Stimulated activated CD4-positive, alpha-beta T cell treated with anti-CD3 and anti-CD28 coated beads, Interleukin-12 subunit alpha, Interleukin-12 subunit beta, amount 100 ng/mL, for 24 hours (primary cell): Measurements from ENCODE around the gene ABCG1.

Experiments used
- DNase-seq, 2 experiments: peaks; one replicate each; pipeline ENCODE4 v3.0.0-alpha.2; 2020; ENCODE audit warnings: low read depth in 2 of 2

ABCG1 gene

DNA sequence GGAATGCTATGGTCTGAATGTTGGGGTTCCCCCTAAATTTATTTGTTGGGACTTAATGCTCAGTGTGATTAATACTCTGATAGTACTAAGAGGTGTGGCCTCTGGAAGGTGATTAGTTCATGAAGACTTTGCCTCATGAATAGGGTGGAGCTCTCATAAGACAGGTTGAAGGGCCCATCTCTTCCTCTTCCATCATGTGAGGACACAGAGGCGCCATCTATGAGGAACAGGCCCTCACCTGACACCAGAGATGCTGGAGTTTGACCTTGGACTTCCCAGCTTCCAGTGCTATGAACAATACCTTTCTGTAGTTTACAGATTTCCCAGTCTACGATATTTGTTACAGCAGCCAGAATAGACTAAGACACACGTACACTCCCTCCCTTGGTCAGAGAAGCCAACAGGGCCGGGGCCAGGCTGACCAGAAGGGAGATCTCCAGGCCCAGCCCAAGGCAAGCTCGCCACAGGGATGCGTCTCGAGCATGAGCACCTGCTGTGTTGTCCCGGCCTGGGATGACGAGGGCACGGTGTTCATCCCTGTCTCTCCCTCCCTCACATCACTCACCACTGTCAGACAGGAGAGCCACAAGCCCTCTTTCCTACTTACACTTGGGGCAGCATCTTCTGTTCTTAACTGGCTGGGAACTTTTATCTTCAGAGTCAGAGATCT, 4.7 kb upstream of the ABCG1 start:
- DNase-seq, result no peak

GRCh38 chr21:42214921-42215320, 4.0 kb upstream of the ABCG1 start:
- no peak for DNase-seq

GRCh38 chr21:42215942-42216725, 2.8 kb upstream of the ABCG1 start:
- no peak for DNase-seq

GRCh38 chr21:42216726-42217572, 2.0 kb upstream of the ABCG1 start:
- DNase-seq, result no peak

- DNase-seq, result no peak
These were observed 732 bp downstream of the ABCG1 start for GRCh38 chr21:42219606-42220137.

- DNase-seq, result peak in 1 of 2 experiments; percentile 42
These were observed 1.3 kb downstream of the ABCG1 start for GRCh38 chr21:42220138-42220701.

GRCh38 chr21:42221581-42222345, 2.8 kb downstream of the ABCG1 start:
- no peak for DNase-seq

GRCh38 chr21:42222386-42222785, 3.4 kb downstream of the ABCG1 start:
- no peak for DNase-seq

DNA sequence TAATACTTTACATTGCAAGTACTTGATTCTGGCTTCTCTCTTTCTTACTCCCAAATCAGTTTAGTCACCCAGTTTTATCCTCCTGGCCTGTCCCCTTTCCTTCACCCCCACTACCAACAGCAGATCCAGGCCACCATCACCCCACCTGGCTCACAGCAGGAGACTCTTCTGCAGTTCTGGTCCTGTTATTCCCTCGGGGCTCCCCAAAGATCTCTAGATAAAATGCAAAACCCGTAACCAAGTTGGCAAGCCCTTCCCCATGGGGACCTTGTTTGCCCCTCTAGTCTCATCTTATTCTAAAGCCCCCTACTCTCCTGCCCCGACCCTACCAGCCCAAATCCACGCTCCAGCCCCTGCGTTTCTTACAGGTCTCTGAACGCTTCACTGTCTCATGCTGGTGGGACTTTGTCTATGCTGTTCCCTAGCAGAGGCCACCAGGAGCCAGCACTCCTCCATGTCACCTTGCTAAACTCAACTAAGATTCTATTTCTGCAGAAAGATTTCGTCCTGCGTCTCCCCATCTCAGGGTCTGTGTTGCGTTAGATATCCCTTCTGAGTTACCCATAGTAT, 4.0 kb downstream of the ABCG1 start:
- DNase-seq, result no peak

DNA sequence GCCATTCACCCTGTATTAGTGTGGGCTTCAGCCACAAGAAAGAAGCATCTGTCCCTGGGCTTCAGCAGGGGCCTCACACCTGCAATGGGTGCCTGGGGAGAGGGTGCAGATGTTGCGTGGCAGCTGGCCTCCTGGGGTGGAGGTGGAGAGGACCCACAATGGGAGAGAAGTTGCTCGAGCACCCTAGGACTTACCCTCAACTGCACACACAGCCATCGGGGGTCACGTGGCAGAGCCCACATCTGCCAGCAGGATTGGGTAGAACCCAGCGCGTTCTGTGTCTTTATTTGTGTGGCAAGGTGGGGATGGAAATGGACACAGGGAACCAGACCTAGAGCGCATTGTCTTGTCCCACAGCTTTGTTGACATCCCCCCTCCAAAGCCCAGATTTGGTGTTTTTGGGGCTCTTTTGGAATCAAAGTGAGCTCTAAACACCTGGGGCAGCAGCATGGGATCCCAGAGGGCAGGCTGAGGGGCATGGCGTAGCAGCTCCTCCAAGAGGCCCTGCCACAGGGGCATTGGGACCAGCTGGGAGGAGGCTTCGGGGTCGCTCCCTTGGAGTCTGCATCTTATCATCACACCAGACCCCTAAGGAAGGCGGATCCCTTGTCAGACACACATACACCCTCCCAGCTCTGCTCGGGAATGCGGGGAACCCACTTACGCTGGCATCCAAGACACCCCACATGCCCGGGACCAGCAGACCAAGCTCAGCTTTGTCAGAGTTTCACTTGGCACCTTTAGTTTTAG, 5.1 kb downstream of the ABCG1 start:
- DNase-seq, result no peak

GRCh38 chr21:42225042-42225441, 6.1 kb downstream of the ABCG1 start:
- no peak for DNase-seq

GRCh38 chr21:42225571-42226155, 6.7 kb downstream of the ABCG1 start:
- no peak for DNase-seq

- no peak for DNase-seq
These were observed 7.7 kb downstream of the ABCG1 start for GRCh38 chr21:42226626-42227025.

DNA sequence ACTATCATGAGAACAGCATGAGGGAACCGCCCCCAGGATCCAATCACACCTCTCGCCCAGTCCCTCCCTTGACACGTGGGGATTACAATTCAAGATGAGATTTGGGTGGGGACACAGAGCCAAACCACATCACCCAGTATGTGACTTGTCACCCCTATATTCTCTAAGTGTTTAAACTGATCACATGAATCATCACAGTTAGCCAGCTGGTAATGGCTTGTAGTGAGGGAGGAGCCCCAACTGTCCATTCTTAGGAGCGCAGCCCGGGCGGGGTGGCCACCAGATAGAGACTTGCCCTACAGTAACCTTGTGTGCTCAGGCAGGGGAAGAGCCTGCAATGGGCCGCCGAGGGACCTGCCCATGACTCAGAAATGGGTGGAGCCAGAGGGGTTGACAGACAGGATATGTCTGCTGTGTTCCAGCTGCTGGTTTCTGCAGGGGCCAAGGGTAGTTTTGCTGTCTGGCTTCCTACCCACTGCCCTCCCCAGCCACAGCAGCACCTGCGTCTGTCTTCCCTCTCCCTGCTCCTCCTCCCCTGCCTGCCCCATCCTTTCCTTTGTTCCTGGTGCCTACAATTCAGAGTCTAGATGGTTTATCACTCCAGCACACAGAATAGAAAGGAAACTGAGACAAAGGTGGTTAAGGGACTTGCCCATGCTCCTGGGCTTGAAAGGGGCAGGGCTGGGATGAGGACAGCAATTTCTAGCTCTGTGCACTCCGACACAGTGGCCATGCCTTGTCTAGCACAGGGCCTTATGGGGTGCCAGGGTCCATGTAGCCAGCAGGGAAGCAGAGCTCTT, 9.2 kb downstream of the ABCG1 start:
- DNase-seq, result peak; percentile 76 to 89

GRCh38 chr21:42228709-42229220, 9.8 kb downstream of the ABCG1 start:
- no peak for DNase-seq

- DNase-seq, result no peak
These were observed 10.7 kb downstream of the ABCG1 start for GRCh38 chr21:42229676-42230075.

DNA sequence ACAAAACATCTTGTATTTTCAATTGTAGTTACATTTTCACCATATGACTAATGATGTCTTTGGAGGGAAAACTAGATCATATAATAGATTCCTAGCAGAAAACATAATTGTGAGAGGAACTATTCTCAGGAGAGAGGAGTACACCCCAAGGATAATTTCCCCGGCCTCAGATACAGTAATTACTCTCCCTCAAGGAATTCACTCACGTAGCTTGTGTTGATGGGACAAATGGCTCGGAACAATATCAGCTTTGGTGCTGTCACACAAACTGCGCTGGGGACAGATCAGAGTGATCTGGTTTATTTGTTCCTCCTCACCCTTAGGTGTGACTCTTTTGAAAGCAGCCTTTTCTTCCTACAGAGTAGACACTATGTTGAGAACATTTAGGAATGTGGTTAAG, 11.2 kb downstream of the ABCG1 start:
- DNase-seq, result no peak

- no peak for DNase-seq
These were observed 11.7 kb downstream of the ABCG1 start for GRCh38 chr21:42230636-42231035.

DNA sequence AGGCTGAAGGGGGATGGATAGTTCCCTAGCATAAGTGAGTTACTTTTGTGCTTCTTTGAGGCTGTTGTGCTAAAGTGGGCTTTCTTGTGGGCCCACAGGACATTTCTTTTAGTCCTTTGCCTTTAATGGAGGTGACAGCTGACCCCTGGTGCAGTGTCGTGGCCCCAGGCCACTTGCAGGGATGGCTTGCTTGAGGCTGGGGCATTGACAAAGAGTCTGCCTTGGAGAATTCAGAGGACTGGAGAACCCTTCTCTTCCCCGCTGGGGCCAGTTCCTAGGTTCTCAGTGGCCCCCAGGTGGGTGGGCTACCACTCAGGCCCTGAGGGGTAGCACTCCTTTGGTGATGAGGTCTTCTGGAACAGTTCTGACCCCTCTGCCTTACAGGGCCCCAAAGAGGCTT, 12.8 kb downstream of the ABCG1 start:
- no peak for DNase-seq
